Measurements from ENCODE around the gene SPDYC.

Gene SPDYC

GRCh38 chr11:65208785-65209710 lies 39.0 kb downstream of the SPDYC start:
- peaks cover 16 to 21% of the 10 kb centered on the region in 2 donors for H3K4me1 Mint-ChIP-seq (ENCODE audit: low read depth in 2 of 2)
- H3K4me3 Mint-ChIP-seq: no peak overlapping the region
- no peaks in the 10 kb centered on the region for H3K9me3 Mint-ChIP-seq
- ATAC-seq (replicated peaks) (no peak), DNase-seq (no peak)
- H3K36me3 Mint-ChIP-seq (ENCODE audit: insufficient read depth): peaks cover 25% of the 10 kb centered on the region
- H3K27me3 Mint-ChIP-seq: no peaks in the 10 kb centered on the region
- peak overlapping the region; percentile 6 to 16 for H3K27ac Mint-ChIP-seq

- Mint-ChIP-seq H3K27me3 (no peaks in the 10 kb centered on the region), H3K4me1 (ENCODE audit: low read depth in 2 of 2) (peaks cover 17 to 22% of the 10 kb centered on the region in 2 donors), H3K36me3 (ENCODE audit: insufficient read depth) (peaks cover 24% of the 10 kb centered on the region), H3K4me3 (no peak overlapping the region), H3K9me3 (no peaks in the 10 kb centered on the region), H3K27ac (peak overlapping the region in 1 of 2 donors; percentile 55)
- DNase-seq (no peak), ATAC-seq (replicated peaks) (no peak)
Measured at GRCh38 chr11:65209711-65210360, 39.8 kb downstream of the SPDYC start.

GRCh38 chr11:65210361-65210731 lies 40.3 kb downstream of the SPDYC start:
- H3K4me3 Mint-ChIP-seq: no peak overlapping the region
- ATAC-seq (replicated peaks) (no peak), DNase-seq (no peak)
- H3K27me3 Mint-ChIP-seq: no peaks in the 10 kb centered on the region
- H3K9me3 Mint-ChIP-seq: no peaks in the 10 kb centered on the region
- H3K36me3 Mint-ChIP-seq (ENCODE audit: insufficient read depth): peaks cover 24% of the 10 kb centered on the region
- peaks cover 18 to 23% of the 10 kb centered on the region in 2 donors for H3K4me1 Mint-ChIP-seq (ENCODE audit: low read depth in 2 of 2)
- H3K27ac Mint-ChIP-seq: peak overlapping the region in 1 of 2 donors; percentile 55

GRCh38 chr11:65210748-65211147 lies 40.7 kb downstream of the SPDYC start:
- Mint-ChIP-seq H3K27me3 (no peaks in the 10 kb centered on the region), H3K27ac (no peak overlapping the region), H3K36me3 (ENCODE audit: insufficient read depth) (peaks cover 20% of the 10 kb centered on the region), H3K9me3 (no peaks in the 10 kb centered on the region), H3K4me1 (ENCODE audit: low read depth in 2 of 2) (peaks cover 22 to 27% of the 10 kb centered on the region in 2 donors), H3K4me3 (no peak overlapping the region)
- ATAC-seq (replicated peaks): no peak
- no peak for DNase-seq

- peaks cover 22 to 28% of the 10 kb centered on the region in 2 donors for H3K4me1 Mint-ChIP-seq (ENCODE audit: low read depth in 2 of 2)
- H3K36me3 Mint-ChIP-seq (ENCODE audit: insufficient read depth): peaks cover 19% of the 10 kb centered on the region
- no peak overlapping the region for H3K4me3 Mint-ChIP-seq
- H3K9me3 Mint-ChIP-seq: no peaks in the 10 kb centered on the region
- ATAC-seq (replicated peaks) (no peak), DNase-seq (no peak)
- H3K27ac Mint-ChIP-seq: peak overlapping the region; percentile 28 to 71
- H3K27me3 Mint-ChIP-seq: no peaks in the 10 kb centered on the region
Measured at GRCh38 chr11:65211293-65212105, 41.5 kb downstream of the SPDYC start.

GRCh38 chr11:65212226-65212801 lies 42.3 kb downstream of the SPDYC start:
- H3K36me3 Mint-ChIP-seq (ENCODE audit: insufficient read depth): peaks cover 13% of the 10 kb centered on the region
- H3K4me3 Mint-ChIP-seq: no peak overlapping the region
- no peak for DNase-seq
- H3K27me3 Mint-ChIP-seq: no peaks in the 10 kb centered on the region
- peaks cover 23 to 28% of the 10 kb centered on the region in 2 donors for H3K4me1 Mint-ChIP-seq (ENCODE audit: low read depth in 2 of 2)
- ATAC-seq (replicated peaks): no peak
- H3K27ac Mint-ChIP-seq: peak overlapping the region; percentile 71 to 77
- H3K9me3 Mint-ChIP-seq: no peaks in the 10 kb centered on the region

GRCh38 chr11:65213322-65214211 lies 43.5 kb downstream of the SPDYC start:
- H3K9me3 Mint-ChIP-seq: no peaks in the 10 kb centered on the region
- H3K36me3 Mint-ChIP-seq (ENCODE audit: insufficient read depth): peaks cover 9% of the 10 kb centered on the region
- DNase-seq: peak in 1 of 3 experiments; percentile 17
- H3K4me3 Mint-ChIP-seq: peak overlapping the region; percentile 65 to 67
- H3K27me3 Mint-ChIP-seq: no peaks in the 10 kb centered on the region
- ATAC-seq (replicated peaks): peak; percentile 77
- H3K27ac Mint-ChIP-seq: peak overlapping the region; percentile 77 to 79
- peaks cover 23 to 28% of the 10 kb centered on the region in 2 donors for H3K4me1 Mint-ChIP-seq (ENCODE audit: low read depth in 2 of 2)

GRCh38 chr11:65214212-65214845 lies 44.3 kb downstream of the SPDYC start:
- H3K27me3 Mint-ChIP-seq: no peaks in the 10 kb centered on the region
- peak overlapping the region; percentile 77 to 79 for H3K27ac Mint-ChIP-seq
- DNase-seq: no peak
- H3K4me3 Mint-ChIP-seq: peak overlapping the region; percentile 65 to 67
- H3K4me1 Mint-ChIP-seq (ENCODE audit: low read depth in 2 of 2): peaks cover 26 to 30% of the 10 kb centered on the region in 2 donors
- ATAC-seq (replicated peaks): no peak
- H3K36me3 Mint-ChIP-seq (ENCODE audit: insufficient read depth): peaks cover 9% of the 10 kb centered on the region
- H3K9me3 Mint-ChIP-seq: no peaks in the 10 kb centered on the region

- Mint-ChIP-seq H3K4me3 (peak overlapping the region in 1 of 2 donors; percentile 8), H3K27me3 (no peaks in the 10 kb centered on the region), H3K36me3 (ENCODE audit: insufficient read depth) (peaks cover 4% of the 10 kb centered on the region), H3K4me1 (ENCODE audit: low read depth in 2 of 2) (peaks cover 31 to 37% of the 10 kb centered on the region in 2 donors), H3K9me3 (no peaks in the 10 kb centered on the region), H3K27ac (peak overlapping the region; percentile 15 to 83)
- DNase-seq: no peak
- no peak for ATAC-seq (replicated peaks)
Measured at GRCh38 chr11:65215441-65216076, 45.5 kb downstream of the SPDYC start.

GRCh38 chr11:65216830-65217229 lies 46.8 kb downstream of the SPDYC start:
- peak overlapping the region in 1 of 2 donors; percentile 66 for H3K27ac Mint-ChIP-seq
- no peak for ATAC-seq (replicated peaks)
- DNase-seq: no peak
- no peak overlapping the region for H3K4me3 Mint-ChIP-seq
- H3K4me1 Mint-ChIP-seq (ENCODE audit: low read depth in 2 of 2): peaks cover 31 to 37% of the 10 kb centered on the region in 2 donors
- no peaks in the 10 kb centered on the region for H3K9me3 Mint-ChIP-seq
- no peaks in the 10 kb centered on the region for H3K27me3 Mint-ChIP-seq
- no peaks in the 10 kb centered on the region for H3K36me3 Mint-ChIP-seq (ENCODE audit: insufficient read depth)

GRCh38 chr11:65217441-65218423 lies 47.7 kb downstream of the SPDYC start:
- Mint-ChIP-seq H3K4me1 (ENCODE audit: low read depth in 2 of 2) (peaks cover 33 to 36% of the 10 kb centered on the region in 2 donors), H3K36me3 (ENCODE audit: insufficient read depth) (no peaks in the 10 kb centered on the region), H3K27ac (peak overlapping the region in 1 of 2 donors; percentile 66), H3K4me3 (no peak overlapping the region), H3K27me3 (no peaks in the 10 kb centered on the region), H3K9me3 (no peaks in the 10 kb centered on the region)
- DNase-seq (no peak), ATAC-seq (replicated peaks) (no peak)
